BLaER1 treated with 17β-estradiol and CSF1 and Interleukin-3, amounts not matched to agents 10 nM and 100 nM (cell line): ENCODE data around the gene CPNE4.

Experiments used
- H3K27ac ChIP-seq, 11 experiments: shearing (Covaris generic); formaldehyde crosslinking; 2 replicates each; pipeline ENCODE4 v1.8.1; 2022
- H3K27me3 ChIP-seq, 11 experiments: shearing (Covaris generic); formaldehyde crosslinking; 2 replicates each; pipeline ENCODE4 v1.8.1; 2022
- H3K36me3 ChIP-seq, 11 experiments: shearing (Covaris generic); formaldehyde crosslinking; 2 replicates each; pipeline ENCODE4 v1.8.1; 2022
- H3K4me1 ChIP-seq, 10 experiments: shearing (Covaris generic); formaldehyde crosslinking; 2 replicates each; pipeline ENCODE4 v1.8.1; 2022
- H3K4me2 ChIP-seq, 11 experiments: shearing (Covaris generic); formaldehyde crosslinking; 2 replicates each; pipeline ENCODE4 v1.8.1; 2022
- H3K4me3 ChIP-seq, 10 experiments: shearing (Covaris generic); formaldehyde crosslinking; 2 replicates each; pipeline ENCODE4 v1.8.1; 2022
- H3K9ac ChIP-seq, 11 experiments: shearing (Covaris generic); formaldehyde crosslinking; 2 replicates each; pipeline ENCODE4 v1.8.1; 2022
- H3K9me3 ChIP-seq, 11 experiments: shearing (Covaris generic); formaldehyde crosslinking; replicated peaks in 1 of 11; 2 replicates each; pipeline ENCODE4 v1.8.1; 2022
- H4K20me1 ChIP-seq, 11 experiments: shearing (Covaris generic); formaldehyde crosslinking; 2 replicates each; pipeline ENCODE4 v1.8.1; 2022
- Cebpa-rat ChIP-seq, 11 experiments: shearing (Covaris generic); IDR thresholded peaks; 2 replicates each; pipeline ENCODE4 v1.8.1; 2022

Gene CPNE4

GRCh38 chr3:131591394-131592014 lies 443.3 kb downstream of the CPNE4 start:
- no peaks in the 10 kb centered on the region for H3K9me3 ChIP-seq
- no peak overlapping the region for H3K4me3 ChIP-seq
- TF ChIP-seq Cebpa-rat (IDR thresholded peaks at IDR 0.05): no peak
- no peak overlapping the region for H3K9ac ChIP-seq
- H3K4me2 ChIP-seq: no peak overlapping the region
- no peaks in the 10 kb centered on the region for H3K4me1 ChIP-seq
- no peaks in the 10 kb centered on the region for H3K36me3 ChIP-seq
- no peak overlapping the region for H3K27ac ChIP-seq
- no peaks in the 10 kb centered on the region for H3K27me3 ChIP-seq
- H4K20me1 ChIP-seq: no peaks in the 10 kb centered on the region

- H3K4me3 ChIP-seq: no peak overlapping the region
Observed at GRCh38 chr3:131586277-131586676, 448.5 kb downstream of the CPNE4 start.

GRCh38 chr3:131582438-131582837 lies 452.4 kb downstream of the CPNE4 start:
- Histone ChIP-seq H3K4me2 (no peak overlapping the region), H3K9me3 (no peaks in the 10 kb centered on the region), H3K4me1 (no peaks in the 10 kb centered on the region), H3K27me3 (no peaks in the 10 kb centered on the region), H3K27ac (no peak overlapping the region), H3K9ac (no peak overlapping the region), H3K4me3 (no peak overlapping the region), H3K36me3 (no peaks in the 10 kb centered on the region), H4K20me1 (no peaks in the 10 kb centered on the region)
- TF ChIP-seq Cebpa-rat (IDR thresholded peaks at IDR 0.05): no peak

More at GRCh38 chr3:131586277-131586676, 448.5 kb downstream of the CPNE4 start:
- Histone ChIP-seq H3K9ac (no peak overlapping the region), H4K20me1 (no peaks in the 10 kb centered on the region), H3K4me2 (no peak overlapping the region), H3K4me1 (no peaks in the 10 kb centered on the region), H3K36me3 (no peaks in the 10 kb centered on the region), H3K9me3 (no peaks in the 10 kb centered on the region), H3K27me3 (no peaks in the 10 kb centered on the region), H3K27ac (no peak overlapping the region)
- TF ChIP-seq Cebpa-rat (IDR thresholded peaks at IDR 0.05): no peak

GRCh38 chr3:131568460-131568859 lies 466.4 kb downstream of the CPNE4 start:
- Histone ChIP-seq H3K4me1 (no peaks in the 10 kb centered on the region), H3K9ac (no peak overlapping the region), H3K36me3 (no peaks in the 10 kb centered on the region), H3K27me3 (no peaks in the 10 kb centered on the region), H4K20me1 (no peaks in the 10 kb centered on the region), H3K27ac (no peak overlapping the region), H3K4me3 (no peak overlapping the region), H3K9me3 (no peaks in the 10 kb centered on the region), H3K4me2 (no peak overlapping the region)
- TF ChIP-seq Cebpa-rat (IDR thresholded peaks at IDR 0.05): no peak

- Histone ChIP-seq H3K4me1 (peaks cover 0 to 8% (median 3%) of the 10 kb centered on the region in 10 experiments; a peak in 3 of 20 replicates), H3K4me2 (no peak overlapping the region), H3K9me3 (no peaks in the 10 kb centered on the region), H3K4me3 (no peak overlapping the region), H3K9ac (no peak overlapping the region), H3K36me3 (no peaks in the 10 kb centered on the region), H4K20me1 (no peaks in the 10 kb centered on the region), H3K27me3 (no peaks in the 10 kb centered on the region), H3K27ac (no peak overlapping the region)
- TF ChIP-seq Cebpa-rat (IDR thresholded peaks at IDR 0.05): no peak
Observed at GRCh38 chr3:131564812-131565211, 470.0 kb downstream of the CPNE4 start.

GRCh38 chr3:131561511-131561910 lies 473.3 kb downstream of the CPNE4 start:
- H3K9me3 ChIP-seq: no peaks in the 10 kb centered on the region
- no peak overlapping the region for H3K9ac ChIP-seq
- peak overlapping the region in 5 of 11 experiments; percentile 3 to 33 (median 20); a peak in 6 of 22 replicates for H3K4me2 ChIP-seq
- H4K20me1 ChIP-seq: no peaks in the 10 kb centered on the region
- H3K36me3 ChIP-seq: no peaks in the 10 kb centered on the region
- peaks cover 0 to 8% (median 3%) of the 10 kb centered on the region in 10 experiments; a peak in 3 of 20 replicates for H3K4me1 ChIP-seq
- no peak overlapping the region for H3K27ac ChIP-seq
- no peak for TF ChIP-seq Cebpa-rat (IDR thresholded peaks at IDR 0.05)
- H3K4me3 ChIP-seq: no peak overlapping the region
- H3K27me3 ChIP-seq: no peaks in the 10 kb centered on the region

- Histone ChIP-seq H4K20me1 (no peaks in the 10 kb centered on the region), H3K9me3 (no peaks in the 10 kb centered on the region), H3K4me1 (peaks cover 0 to 8% (median 3%) of the 10 kb centered on the region in 10 experiments; a peak in 3 of 20 replicates), H3K9ac (no peak overlapping the region), H3K36me3 (no peaks in the 10 kb centered on the region), H3K27ac (no peak overlapping the region), H3K4me2 (no peak overlapping the region), H3K4me3 (no peak overlapping the region), H3K27me3 (no peaks in the 10 kb centered on the region)
- TF ChIP-seq Cebpa-rat (IDR thresholded peaks at IDR 0.05): no peak
Observed at GRCh38 chr3:131560795-131561194, 474.0 kb downstream of the CPNE4 start.

GRCh38 chr3:131555456-131555855 lies 479.4 kb downstream of the CPNE4 start:
- no peak for TF ChIP-seq Cebpa-rat (IDR thresholded peaks at IDR 0.05)
- Histone ChIP-seq H3K4me3 (no peak overlapping the region), H3K27ac (no peak overlapping the region), H4K20me1 (no peaks in the 10 kb centered on the region), H3K4me1 (no peaks in the 10 kb centered on the region), H3K36me3 (no peaks in the 10 kb centered on the region), H3K4me2 (no peak overlapping the region), H3K9me3 (no peaks in the 10 kb centered on the region), H3K27me3 (no peaks in the 10 kb centered on the region), H3K9ac (no peak overlapping the region)

GRCh38 chr3:131553495-131554247 lies 481.1 kb downstream of the CPNE4 start:
- Histone ChIP-seq H3K4me2 (no peak overlapping the region), H3K36me3 (no peaks in the 10 kb centered on the region), H3K9ac (no peak overlapping the region), H3K9me3 (no peaks in the 10 kb centered on the region), H3K27me3 (no peaks in the 10 kb centered on the region), H4K20me1 (no peaks in the 10 kb centered on the region), H3K4me1 (no peaks in the 10 kb centered on the region), H3K27ac (no peak overlapping the region), H3K4me3 (no peak overlapping the region)
- no peak for TF ChIP-seq Cebpa-rat (IDR thresholded peaks at IDR 0.05)

GRCh38 chr3:131551761-131552160 lies 483.1 kb downstream of the CPNE4 start:
- TF ChIP-seq Cebpa-rat (IDR thresholded peaks at IDR 0.05): no peak

More at GRCh38 chr3:131551761-131552160, 483.1 kb downstream of the CPNE4 start:
- Histone ChIP-seq H3K9ac (no peak overlapping the region), H3K36me3 (no peaks in the 10 kb centered on the region), H3K9me3 (no peaks in the 10 kb centered on the region), H3K27ac (no peak overlapping the region), H3K4me3 (no peak overlapping the region), H3K27me3 (no peaks in the 10 kb centered on the region), H3K4me1 (no peaks in the 10 kb centered on the region), H3K4me2 (no peak overlapping the region), H4K20me1 (no peaks in the 10 kb centered on the region)
